Esophagus muscularis mucosa (tissue), 4 donors: Measurements from ENCODE around the gene ANKRD44.

Experiments
- EP300 ChIP-seq: sonication (generic); formaldehyde crosslinking; IDR thresholded peaks from one replicate; pipeline ENCODE4 v1.6.1; 2017; ENCODE audit warnings: antibody characterized with exemption
- POLR2A ChIP-seq: fragments of 450-650 bp; IDR thresholded peaks from one replicate; pipeline ENCODE4 v1.6.1; 2017; ENCODE audit warnings: antibody characterized with exemption, moderate library complexity, mild to moderate bottlenecking, low read depth
- POLR2AphosphoS5 ChIP-seq, 2 donors: sonication (generic); formaldehyde crosslinking; IDR thresholded peaks; one replicate each; pipeline ENCODE4 v1.6.1; 2017; ENCODE audit warnings: antibody characterized with exemption in 2 of 2
- TF ChIP-seq, protein P1 (sequence below), 3 experiments: fragments of 200-600 bp in 2 of 3; fragments of 450-650 bp in 1 of 3; sonication (generic) in 2 of 3; IDR thresholded peaks; one replicate each; pipeline ENCODE4 v1.5.1; 2017 to 2019; ENCODE audit warnings: antibody characterized with exemption in 3 of 3, mild to moderate bottlenecking in 2 of 3, moderate library complexity in 1 of 3

DNA sequence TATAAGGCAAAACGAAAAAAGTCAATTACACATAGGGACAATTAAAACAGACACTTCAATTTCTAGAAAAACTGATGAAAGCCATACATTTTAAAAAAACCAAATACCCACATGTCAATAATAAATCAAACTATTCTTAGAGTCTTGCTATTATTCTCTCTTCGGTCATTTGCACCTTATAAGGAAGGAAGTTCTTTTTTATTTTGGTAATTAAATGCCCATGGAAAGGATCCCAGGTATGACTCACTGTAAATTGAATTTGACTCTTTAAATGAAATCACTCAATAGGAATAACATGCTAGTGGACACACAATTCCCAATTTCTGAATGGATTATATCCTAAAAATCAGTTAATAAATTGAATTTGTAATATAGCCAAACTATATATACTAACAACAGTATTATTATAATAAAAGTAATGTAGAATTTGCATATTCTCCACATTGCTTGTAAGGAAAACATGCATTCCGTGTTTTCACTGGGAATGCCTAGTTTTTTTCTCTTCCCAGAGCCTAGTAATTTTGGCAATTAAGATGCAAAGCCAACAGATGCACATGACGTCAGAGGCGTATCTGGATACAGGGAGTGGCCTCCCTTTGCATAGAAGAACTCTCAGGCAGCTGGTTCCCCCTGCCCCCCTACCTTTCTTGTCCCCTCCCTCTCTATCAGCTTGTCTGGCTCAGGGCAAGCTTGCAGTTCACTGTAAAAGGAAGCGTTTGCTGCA, 230.6 kb downstream of the ANKRD44 start:
- no peak for TF ChIP-seq EP300
- TF ChIP-seq, protein P1, sequence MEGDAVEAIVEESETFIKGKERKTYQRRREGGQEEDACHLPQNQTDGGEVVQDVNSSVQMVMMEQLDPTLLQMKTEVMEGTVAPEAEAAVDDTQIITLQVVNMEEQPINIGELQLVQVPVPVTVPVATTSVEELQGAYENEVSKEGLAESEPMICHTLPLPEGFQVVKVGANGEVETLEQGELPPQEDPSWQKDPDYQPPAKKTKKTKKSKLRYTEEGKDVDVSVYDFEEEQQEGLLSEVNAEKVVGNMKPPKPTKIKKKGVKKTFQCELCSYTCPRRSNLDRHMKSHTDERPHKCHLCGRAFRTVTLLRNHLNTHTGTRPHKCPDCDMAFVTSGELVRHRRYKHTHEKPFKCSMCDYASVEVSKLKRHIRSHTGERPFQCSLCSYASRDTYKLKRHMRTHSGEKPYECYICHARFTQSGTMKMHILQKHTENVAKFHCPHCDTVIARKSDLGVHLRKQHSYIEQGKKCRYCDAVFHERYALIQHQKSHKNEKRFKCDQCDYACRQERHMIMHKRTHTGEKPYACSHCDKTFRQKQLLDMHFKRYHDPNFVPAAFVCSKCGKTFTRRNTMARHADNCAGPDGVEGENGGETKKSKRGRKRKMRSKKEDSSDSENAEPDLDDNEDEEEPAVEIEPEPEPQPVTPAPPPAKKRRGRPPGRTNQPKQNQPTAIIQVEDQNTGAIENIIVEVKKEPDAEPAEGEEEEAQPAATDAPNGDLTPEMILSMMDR (IDR thresholded peaks at IDR 0.05): no peak
- no peak for TF ChIP-seq POLR2A
- TF ChIP-seq POLR2AphosphoS5 (IDR thresholded peaks at IDR 0.05): no peak
